Activated CD8-positive, alpha-beta memory T cell treated with anti-CD3 and anti-CD28 coated beads, Interleukin-2, amount 50 U/mL, for 24 hours (primary cell): ENCODE data around the gene ASF1A.

Experiments
- DNase-seq: peaks from one replicate; pipeline ENCODE4 v3.0.0-alpha.2; 2020; ENCODE audit errors: extremely low read depth

Gene ASF1A

GRCh38 chr6:118913161-118913560 lies 19.2 kb downstream of the ASF1A start:
- no peak for DNase-seq

- no peak for DNase-seq
Observed at GRCh38 chr6:118914598-118914997, 20.6 kb downstream of the ASF1A start.

DNA sequence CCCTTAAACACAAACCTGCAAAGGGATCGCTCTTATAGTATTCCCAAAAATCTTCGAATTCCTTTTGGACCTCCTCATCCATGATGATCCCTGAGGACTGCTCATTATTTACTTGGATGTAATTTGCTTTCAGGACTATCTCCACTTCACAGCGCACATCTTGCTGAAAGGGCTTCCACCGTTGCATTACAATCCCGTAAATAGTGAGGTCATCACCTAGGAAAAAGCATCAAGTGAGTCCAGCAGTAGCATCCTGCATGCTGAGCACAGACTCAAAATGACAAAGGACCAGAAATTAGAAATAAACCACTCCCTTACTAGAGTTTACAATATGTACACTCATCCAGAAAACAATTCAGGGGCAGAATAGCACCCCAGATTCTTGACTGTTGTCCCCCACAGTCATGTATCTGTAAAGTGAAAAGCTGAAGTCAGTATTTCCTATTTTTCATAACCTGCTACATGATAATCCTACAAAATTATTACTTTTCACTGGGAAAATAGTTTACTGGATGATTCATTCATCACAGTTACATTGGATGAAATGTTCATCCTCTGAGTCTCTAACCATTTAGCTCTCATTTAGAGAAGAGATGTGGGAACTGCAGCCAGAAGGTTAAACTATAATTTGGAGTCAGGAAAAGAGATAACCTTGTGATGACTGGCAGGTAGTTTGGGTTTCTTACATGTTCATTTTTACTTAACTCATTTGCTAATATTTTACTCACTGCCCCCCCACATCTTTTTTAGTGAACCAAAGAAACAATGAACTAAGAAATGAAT lies 23.8 kb downstream of the ASF1A start:
- DNase-seq, result no peak

DNA sequence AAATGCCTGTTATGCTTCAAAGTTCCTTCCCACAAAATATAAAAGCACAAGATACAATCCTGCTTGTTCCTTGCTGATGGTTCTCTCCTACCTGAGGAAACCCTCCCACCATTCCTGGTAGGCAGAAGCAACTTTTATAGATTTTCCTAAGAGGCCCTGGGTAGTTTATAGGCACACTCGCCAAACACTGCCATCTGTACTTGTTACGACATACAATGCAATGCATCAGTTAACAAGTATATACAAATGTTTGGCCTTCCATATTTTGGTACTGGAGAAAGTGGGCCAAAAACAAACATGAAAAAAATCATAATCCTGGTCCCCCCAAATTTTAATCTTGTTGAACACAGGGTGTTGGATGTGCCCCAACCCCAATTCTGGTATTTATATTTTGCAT lies 24.4 kb downstream of the ASF1A start:
- DNase-seq, result no peak

- DNase-seq, result no peak
Observed at GRCh38 chr6:118921084-118921483, 27.1 kb downstream of the ASF1A start.

GRCh38 chr6:118923035-118923434 lies 29.1 kb downstream of the ASF1A start:
- no peak for DNase-seq

DNA sequence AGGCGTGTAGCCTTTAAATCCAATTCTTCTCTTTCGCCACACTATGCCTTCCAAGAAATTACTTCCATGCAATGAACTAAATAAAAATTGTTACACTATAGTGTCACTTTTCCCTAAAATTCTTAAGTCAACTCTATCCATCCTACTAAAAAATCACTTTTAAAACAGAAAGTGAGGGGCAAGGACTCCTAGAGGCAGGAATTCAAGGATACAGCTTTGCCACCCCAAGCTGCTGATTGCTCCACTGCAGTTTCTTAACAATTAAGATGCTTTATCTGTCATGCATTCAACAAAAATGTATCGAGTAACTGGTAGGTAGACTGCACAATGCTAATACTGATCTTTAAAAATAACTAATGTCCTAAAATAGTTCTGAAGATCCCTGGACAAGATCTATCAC lies 36.7 kb downstream of the ASF1A start:
- no peak for DNase-seq

DNA sequence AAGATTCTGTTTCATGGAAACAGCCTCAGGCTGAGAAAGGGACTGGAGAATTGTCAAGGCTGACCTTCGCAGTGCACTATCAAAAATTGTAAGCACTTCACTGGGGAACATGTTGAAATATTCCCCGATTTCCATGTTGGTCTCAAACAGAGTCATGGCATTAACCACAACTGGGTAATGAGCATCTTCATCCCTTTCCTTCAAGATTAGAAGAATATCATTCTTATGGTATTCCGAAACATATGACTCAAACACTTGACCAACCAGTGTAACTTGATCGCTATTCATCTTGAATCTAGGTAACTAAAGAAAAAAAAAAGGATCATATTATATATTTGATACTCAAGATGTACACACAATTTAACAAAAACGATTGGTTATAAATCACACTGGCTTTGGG lies 37.5 kb downstream of the ASF1A start:
- DNase-seq, result no peak

DNA sequence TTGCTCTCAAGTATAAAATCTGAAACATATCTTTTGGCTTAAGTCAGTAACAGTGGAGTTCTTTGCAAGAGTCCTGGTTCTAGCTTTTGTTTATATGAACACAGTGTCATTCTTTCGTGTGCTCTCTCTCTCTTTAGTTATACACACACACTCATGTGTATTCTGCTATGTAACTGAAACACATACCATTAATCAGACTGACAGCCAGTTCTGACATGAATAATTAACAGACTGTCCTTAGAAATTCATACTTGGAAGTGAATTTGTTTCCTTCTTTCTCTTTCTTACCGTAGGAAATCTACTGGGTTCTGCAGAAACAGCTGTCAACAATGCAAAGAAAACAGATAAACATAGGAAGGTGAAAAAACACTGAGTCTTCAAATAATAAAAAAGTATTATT lies 38.5 kb downstream of the ASF1A start:
- no peak for DNase-seq

- DNase-seq, result no peak
Observed at GRCh38 chr6:118933855-118934460, 40.0 kb downstream of the ASF1A start.

GRCh38 chr6:118934461-118935330 lies 40.7 kb downstream of the ASF1A start, which contains the start of gene MCM9:
TSS of gene MCM9 (minus strand) at chr6:118935159. CDS start at chr6:118931723, 3,436 bp downstream.
- DNase-seq, result peak; percentile 67

DNA sequence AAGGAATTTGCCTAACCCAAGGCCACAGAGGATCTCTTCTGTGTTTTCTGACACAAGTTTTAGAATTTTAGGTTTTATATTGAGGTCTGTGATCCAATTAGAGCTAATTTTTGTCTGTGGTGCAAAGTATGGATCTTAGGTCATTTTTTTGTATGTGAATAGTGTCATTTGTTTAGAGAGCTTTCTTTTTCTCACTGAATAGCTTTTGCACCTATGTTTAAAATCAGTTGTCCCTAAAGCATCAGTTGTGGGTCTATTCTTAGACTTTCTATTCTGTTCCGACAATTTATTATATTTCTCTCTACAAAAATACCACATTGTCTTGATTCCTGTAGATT lies 41.3 kb downstream of the ASF1A start:
- no peak for DNase-seq

DNA sequence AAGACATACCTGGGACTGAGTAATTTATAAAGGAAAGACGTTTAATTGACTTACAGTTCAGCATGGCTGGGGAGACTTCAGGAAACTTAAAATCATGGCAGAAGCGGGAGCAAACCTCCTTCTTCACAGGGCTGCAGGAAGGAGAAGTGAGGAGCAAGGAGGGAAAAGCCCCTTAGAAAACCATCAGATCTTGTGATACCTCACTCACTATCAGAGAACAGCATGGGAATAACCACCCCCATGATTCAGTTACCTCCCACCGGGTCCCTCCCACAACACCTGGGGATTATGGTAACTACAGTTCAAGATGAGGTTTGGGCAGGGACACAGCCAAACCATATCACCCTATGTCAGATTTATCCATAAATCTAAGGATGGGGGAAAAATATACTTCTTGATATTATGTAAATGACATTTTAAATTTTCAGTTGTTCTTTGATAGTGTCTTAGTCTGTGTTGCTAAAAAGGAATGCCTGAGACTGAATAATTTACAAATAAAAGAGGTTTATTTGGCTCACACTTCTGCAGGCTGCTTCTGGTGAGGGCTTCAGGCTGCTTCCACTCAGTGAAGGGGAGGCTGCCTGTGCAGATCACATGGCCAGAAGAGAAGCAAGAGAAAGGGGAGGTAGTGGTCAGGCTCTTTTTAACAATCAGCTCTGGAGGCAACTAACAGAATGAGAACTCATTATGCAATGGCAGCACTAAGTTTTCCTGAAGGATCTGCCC lies 42.2 kb downstream of the ASF1A start:
- DNase-seq, result no peak

DNA sequence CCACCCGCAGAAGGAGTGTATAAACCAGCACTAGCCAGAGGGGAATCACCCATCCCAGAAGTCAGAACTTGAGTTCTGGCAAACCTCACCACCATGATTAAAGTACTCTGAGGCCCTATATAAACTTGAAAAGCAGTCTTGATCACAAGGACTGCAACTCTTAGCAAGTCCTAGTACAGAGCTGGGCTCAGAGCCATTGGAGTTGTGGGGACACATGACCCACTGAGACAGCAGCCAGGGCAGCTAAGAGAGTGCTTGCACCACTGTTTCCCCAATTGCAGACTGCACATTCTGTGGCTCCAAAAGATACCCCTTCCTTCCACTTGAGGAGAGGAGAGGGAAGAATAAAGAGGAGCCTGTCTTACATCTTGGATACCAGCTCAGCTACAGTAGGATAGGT lies 45.7 kb downstream of the ASF1A start:
- no peak for DNase-seq

- no peak for DNase-seq
Observed at GRCh38 chr6:118940770-118941169, 46.8 kb downstream of the ASF1A start.

GRCh38 chr6:118945217-118945616 lies 51.3 kb downstream of the ASF1A start:
- no peak for DNase-seq

- DNase-seq, result no peak
Observed at GRCh38 chr6:118952683-118953082, 58.7 kb downstream of the ASF1A start.

DNA sequence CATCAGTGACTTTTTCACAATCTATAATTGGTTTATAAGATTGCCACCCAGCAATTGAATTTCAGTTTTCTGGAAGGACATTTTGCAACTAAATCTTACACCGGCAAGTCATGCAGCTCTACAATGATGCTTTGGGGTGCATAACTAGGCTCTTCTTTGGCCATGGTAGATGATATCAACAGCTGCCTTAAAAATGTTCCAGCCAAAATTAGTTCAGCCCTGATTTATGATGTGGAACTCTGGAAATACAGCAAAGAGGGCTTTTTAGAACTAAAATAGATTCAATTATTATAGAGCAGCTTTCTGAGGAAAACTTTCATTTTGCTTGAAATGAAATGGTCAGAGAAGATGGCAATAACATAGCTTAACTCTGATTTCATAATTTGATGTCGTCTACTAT lies 59.4 kb downstream of the ASF1A start:
- DNase-seq, result no peak
